Stimulated activated CD8-positive, alpha-beta memory T cell treated with anti-CD3 and anti-CD28 coated beads, Interleukin-12 subunit alpha, Interleukin-12 subunit beta, amount 100 ng/mL, for 1 hour (primary cell): ENCODE results near the gene NHERF2.

Experiments
- DNase-seq: peaks from one replicate; pipeline ENCODE4 v3.0.0-alpha.2; 2020; ENCODE audit warnings: low read depth

NHERF2 gene

GRCh38 chr16:2026461-2027023, at the start of gene NHERF2:
TSS of gene NHERF2 (plus strand) at chr16:2026902. CDS start at chr16:2027006, 104 bp downstream.
- DNase-seq: no peak

DNA sequence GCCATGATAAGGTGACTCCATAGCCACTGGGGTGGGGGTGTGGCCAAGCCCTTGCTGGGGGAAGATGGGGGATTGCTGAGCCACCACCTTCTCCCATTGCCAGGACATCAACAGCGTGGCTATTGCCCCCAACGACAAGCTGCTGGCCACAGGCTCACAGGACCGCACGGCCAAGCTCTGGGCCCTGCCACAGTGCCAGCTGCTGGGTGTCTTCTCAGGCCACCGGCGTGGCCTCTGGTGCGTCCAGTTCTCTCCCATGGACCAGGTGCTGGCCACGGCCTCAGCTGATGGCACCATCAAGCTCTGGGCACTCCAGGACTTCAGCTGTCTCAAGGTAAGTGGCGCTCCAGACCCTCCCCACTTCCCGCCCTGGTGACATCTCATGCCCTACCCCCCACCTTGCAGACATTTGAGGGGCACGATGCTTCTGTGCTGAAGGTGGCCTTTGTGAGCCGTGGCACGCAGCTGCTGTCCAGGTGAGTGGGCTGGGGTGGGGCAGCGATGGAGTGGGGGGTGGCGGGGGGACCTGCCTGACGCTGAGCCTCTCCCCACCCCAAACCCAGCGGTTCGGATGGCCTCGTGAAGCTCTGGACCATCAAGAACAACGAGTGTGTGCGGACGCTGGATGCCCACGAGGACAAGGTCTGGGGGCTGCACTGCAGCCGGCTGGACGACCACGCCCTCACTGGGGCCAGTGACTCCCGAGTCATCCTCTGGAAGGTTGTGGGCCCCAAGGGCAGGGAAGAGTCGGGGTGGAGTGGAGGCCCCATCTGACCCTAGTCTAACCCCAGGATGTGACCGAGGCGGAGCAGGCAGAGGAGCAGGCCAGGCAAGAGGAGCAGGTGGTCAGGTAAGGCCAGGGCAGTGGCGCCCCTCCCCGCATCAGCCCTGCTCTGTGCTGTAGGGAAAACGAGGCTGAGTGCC, 49.5 kb upstream of the NHERF2 start:
- DNase-seq: no peak

- no peak for DNase-seq
These were observed 48.8 kb upstream of the NHERF2 start for GRCh38 chr16:1977875-1978268.

GRCh38 chr16:1978476-1979120, 48.1 kb upstream of the NHERF2 start:
- no peak for DNase-seq

DNA sequence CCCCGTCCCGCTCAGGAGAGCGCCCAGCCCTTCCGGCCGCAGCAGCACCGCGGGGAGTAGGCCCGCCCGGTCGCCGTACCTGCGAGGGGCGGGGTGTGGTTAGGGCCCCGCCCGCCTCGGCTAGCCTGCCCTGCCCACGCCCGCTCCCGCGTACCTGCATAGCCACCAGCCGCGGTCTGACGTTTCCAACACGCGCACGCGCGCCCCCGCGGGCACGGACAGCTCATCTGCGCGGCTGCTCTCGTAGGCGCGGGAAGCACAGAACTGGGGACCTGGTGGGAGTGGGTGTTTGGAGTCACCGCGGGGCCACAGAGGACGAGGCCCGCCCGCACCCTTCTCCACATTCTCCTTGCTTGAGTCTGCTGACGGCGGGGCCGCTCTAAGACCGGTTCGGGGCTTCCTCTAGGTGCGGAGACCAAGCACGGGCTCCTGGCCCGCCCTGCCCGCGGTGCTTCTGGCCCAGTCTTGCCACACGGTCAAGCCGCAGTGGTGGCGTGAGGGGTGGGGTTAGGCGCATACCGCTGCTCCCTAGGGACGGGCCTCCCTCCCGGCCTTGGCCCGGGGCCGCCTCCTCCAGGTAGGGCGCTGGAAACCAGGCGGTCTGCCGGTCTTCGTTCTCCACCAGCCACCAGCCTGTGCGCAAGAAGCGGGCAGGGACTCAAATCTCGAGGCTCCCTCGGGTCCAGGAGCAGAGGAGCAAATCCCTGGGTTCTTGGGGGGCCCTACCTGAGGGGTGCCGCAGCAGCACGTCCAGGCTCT, 47.3 kb upstream of the NHERF2 start:
- DNase-seq: no peak

DNA sequence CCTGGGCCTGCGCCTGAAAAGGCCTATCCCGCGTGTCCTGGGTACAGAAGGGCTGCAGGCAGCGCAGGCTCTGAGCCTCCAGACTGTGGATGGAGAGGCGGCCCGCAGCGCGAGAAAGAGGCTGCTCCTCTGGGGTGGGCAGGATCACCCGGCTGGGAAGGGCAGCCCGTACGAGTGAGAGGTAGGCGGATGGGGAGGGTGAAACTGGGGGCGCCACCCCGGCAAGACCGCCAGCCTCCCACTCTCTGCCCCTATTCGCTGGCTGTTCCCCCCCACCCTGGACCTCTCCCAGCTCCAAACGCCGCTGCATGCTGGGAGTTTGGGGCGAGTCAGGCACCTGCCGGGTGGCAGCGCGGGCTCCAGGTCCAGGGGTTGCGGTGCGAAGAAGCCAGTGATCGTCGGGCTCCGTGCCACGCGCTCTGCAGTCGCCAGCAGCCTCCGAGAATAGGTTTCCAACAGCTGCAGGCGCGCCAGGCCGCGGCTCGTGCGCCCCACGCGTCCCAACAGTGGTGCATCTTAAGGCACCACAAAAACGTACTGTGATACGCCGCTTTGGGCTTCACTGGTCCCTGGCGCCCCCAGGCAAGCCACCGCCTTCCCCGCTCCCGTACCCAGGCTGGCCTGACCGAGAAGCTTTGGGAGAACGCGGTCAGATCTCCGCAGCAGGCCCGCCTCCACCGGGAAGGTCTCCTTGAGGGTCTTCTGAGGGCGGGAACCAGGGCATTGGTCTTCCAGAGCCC, 46.5 kb upstream of the NHERF2 start:
- no peak for DNase-seq

DNA sequence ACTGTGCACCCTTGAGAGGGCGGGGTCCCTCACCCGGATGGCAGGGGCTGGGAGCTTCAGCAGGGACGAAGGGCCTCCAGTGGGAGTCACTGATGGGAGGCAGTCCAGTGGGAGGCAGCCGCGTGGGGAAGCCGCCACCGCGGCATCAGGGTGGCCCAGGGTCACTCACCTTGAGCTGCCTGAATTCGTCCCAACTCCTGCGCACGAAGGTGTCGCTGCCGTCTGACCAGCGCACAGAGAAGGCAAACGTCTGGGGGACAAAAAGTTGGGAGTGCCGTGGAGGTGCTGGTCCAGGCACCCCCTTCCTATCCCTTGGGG, 46.0 kb upstream of the NHERF2 start:
- DNase-seq: no peak

- DNase-seq: no peak
These were observed 45.3 kb upstream of the NHERF2 start, which contains the start of gene NOXO1 for GRCh38 chr16:1981398-1981836. TSS of gene NOXO1 (minus strand) at chr16:1981469. CDS start at chr16:1981179, 290 bp downstream.

GRCh38 chr16:1982013-1982433, 44.7 kb upstream of the NHERF2 start:
- no peak for DNase-seq

GRCh38 chr16:1982991-1983543, 43.6 kb upstream of the NHERF2 start:
- DNase-seq: no peak

- no peak for DNase-seq
These were observed 43.0 kb upstream of the NHERF2 start, which contains the start of gene GFER for GRCh38 chr16:1983544-1984346. TSS of gene GFER (plus strand) at chr16:1984193. CDS start at chr16:1984219, 26 bp downstream.

GRCh38 chr16:1984347-1985225, 42.1 kb upstream of the NHERF2 start:
- DNase-seq: no peak

DNA sequence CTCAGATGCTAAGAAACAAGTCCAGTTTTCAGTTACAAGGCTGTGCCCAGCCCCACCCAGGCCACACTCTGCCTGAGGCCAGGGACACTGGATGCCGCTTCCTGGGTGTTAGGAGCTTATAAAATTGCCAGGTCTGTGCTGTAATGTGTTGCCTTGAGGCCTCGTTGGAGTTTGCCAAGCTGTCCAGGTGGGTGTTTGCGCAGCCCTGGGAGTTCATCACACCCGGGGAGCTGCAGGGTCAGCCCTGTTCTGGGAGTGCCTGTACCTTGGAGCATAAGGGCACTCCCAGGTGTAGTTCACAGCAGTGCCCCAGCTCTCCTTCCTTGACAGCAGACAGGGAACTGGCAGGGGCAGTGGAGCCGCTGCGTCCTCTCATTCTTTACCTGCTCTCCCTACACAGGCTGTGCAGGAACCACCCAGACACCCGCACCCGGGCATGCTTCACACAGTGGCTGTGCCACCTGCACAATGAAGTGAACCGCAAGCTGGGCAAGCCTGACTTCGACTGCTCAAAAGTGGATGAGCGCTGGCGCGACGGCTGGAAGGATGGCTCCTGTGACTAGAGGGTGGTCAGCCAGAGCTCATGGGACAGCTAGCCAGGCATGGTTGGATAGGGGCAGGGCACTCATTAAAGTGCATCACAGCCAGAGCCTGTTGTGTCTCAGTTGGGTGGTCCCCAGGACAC, 41.1 kb upstream of the NHERF2 start:
- no peak for DNase-seq

DNA sequence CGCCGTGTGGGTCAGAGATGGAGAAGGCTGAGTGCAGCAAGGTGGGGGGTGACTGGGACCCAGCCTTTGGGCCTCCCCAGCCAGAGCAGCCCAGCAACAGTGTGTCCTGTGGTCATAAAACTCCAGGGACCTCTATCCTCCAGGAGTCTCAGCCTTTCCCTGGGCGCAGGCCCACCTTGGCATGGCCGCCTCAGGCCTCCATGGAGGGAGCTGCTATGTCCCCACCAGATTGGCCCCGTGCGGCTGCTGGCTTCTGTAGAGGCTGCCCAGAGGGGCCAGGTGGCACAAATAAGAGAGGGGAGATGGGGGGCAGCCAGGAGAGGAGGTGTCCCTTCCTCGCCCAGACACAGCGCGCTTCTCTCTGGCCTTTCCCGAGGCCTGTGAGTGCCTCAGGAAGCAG, 39.5 kb upstream of the NHERF2 start:
- DNase-seq: no peak

GRCh38 chr16:1989209-1990100, 37.2 kb upstream of the NHERF2 start, which contains the start of gene SYNGR3:
TSS of gene SYNGR3 (plus strand) at chr16:1989970. CDS start at chr16:1990103, 133 bp downstream.
- DNase-seq: no peak

DNA sequence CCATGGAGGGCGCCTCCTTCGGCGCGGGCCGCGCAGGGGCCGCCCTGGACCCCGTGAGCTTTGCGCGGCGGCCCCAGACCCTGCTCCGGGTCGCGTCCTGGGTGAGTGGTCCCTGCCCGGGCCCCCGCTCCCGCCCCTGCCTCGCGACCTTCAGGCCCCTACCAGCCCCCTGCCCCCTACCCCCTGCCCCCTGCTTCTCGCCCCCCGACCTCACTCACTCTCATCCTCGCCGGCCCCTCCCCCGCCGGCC, 36.7 kb upstream of the NHERF2 start:
- DNase-seq: no peak

DNA sequence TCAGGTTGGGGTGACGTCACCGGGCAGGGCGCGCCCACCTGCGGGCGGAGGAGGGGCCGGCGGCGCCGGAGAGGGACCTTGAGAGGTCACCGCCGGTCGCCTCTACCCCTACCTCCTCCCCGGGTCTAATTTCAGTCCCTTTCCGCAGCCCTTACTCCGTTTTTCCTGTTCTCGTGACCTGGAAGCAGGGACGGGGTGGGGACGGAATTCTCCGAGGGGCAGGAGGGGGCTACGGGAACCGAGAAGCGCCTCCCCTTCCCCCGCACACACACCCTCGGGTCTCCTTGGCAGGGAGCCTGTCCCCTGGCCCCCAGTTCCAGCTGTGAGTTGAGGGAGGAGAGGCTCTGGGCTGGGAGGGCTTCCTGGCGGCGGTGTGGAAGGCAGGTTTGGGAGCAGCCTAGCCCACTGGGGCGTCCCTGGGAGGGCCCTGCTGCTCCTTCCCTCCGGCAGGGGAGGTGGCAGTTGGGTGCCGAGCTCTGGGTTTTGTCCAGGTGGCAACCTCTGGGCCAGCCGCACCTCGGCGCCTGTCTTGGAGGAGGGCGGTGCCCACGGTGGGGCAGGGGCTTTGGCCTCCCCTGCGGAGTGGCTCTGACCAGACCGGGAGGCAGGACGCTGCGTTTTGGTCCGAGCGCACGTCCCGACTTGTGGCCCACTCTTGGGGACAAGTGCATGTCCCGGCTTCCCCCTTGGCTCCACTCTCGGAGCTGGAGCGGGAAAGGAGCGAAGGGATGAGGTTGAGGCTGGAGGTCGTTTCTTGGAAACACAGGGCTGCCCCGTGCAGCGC, 36.2 kb upstream of the NHERF2 start:
- DNase-seq: no peak
